WTC11 (cell line): ENCODE data around the gene INPP4A.

Experiments used
- IRF2 ChIP-seq: sonication (generic); formaldehyde crosslinking; IDR thresholded peaks from 2 replicates; pipeline ENCODE4 v1.8.0; 2022; ENCODE audit warnings: low read depth, missing genetic modification reagents, borderline replicate concordance
- NFATC4 ChIP-seq: fragments of 250-450 bp; sonication (Bioruptor Pico); IDR thresholded peaks from 2 replicates; pipeline ENCODE4 v1.9.0; 2021; ENCODE audit warnings: mild to moderate bottlenecking
- TEAD4 ChIP-seq: sonication (generic); formaldehyde crosslinking; IDR thresholded peaks from 2 replicates; pipeline ENCODE4 v1.8.0; 2022; ENCODE audit warnings: mild to moderate bottlenecking, missing genetic modification reagents
- ZNF121 ChIP-seq: sonication (generic); formaldehyde crosslinking; IDR thresholded peaks from 2 replicates; pipeline ENCODE4 v1.8.0; 2023; ENCODE audit warnings: missing genetic modification reagents
- ZNF263 ChIP-seq: sonication (generic); formaldehyde crosslinking; IDR thresholded peaks from 2 replicates; pipeline ENCODE4 v1.8.1; 2022; ENCODE audit warnings: low read depth, mild to moderate bottlenecking, moderate library complexity, missing genetic modification reagents
- TF ChIP-seq, protein P1 (sequence below): fragments of 250-450 bp; sonication (Bioruptor Pico); IDR thresholded peaks from 2 replicates; pipeline ENCODE4 v2.1.2; 2022; ENCODE audit warnings: mild to moderate bottlenecking, moderate library complexity
- TF ChIP-seq, protein P2 (sequence below): fragments of 200-600 bp; IDR thresholded peaks from 2 replicates; pipeline ENCODE4 v1.8.0; 2022; ENCODE audit warnings: antibody characterized with exemption
- TF ChIP-seq, protein P3 (sequence below): sonication (generic); formaldehyde crosslinking; IDR thresholded peaks from 2 replicates; pipeline ENCODE4 v1.8.1; 2022; ENCODE audit warnings: mild to moderate bottlenecking, missing genetic modification reagents, moderate library complexity, borderline replicate concordance
- TF ChIP-seq, protein P4 (sequence below): sonication (generic); formaldehyde crosslinking; IDR thresholded peaks from 2 replicates; pipeline ENCODE4 v1.8.0; 2023; ENCODE audit warnings: mild to moderate bottlenecking, missing genetic modification reagents
- TF ChIP-seq, protein P5 (sequence below): sonication (generic); formaldehyde crosslinking; IDR thresholded peaks from 2 replicates; pipeline ENCODE4 v1.8.1; 2023; ENCODE audit warnings: mild to moderate bottlenecking, missing genetic modification reagents, moderate library complexity

DNA sequence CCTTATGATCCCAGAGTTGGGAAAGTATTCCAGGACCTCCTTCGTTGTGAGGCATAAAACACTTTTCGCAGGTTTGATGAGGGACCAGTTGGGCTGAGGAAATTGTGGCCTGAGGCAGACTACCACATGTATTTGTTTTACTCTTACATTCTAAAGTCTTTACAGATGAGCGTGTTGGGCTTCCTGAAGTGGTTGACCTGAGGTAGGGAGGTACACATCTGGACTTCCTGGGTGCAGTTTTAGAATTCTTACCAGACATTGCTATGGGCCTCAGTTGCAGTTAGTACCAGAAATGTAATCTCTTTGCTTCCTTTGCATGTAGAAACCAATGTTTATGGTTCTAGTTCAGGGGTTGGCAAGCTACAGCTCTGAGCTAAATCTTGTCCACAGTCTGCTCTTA, 114.9 kb downstream of the INPP4A start:
- no peak for TF ChIP-seq TEAD4 (CRISPR knock-in tag)
- TF ChIP-seq, protein P1, sequence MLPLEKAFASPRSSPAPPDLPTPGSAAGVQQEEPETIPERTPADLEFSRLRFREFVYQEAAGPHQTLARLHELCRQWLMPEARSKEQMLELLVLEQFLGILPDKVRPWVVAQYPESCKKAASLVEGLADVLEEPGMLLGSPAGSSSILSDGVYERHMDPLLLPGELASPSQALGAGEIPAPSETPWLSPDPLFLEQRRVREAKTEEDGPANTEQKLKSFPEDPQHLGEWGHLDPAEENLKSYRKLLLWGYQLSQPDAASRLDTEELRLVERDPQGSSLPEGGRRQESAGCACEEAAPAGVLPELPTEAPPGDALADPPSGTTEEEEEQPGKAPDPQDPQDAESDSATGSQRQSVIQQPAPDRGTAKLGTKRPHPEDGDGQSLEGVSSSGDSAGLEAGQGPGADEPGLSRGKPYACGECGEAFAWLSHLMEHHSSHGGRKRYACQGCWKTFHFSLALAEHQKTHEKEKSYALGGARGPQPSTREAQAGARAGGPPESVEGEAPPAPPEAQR (CRISPR knock-in tag) = no peak
- TF ChIP-seq, protein P2, sequence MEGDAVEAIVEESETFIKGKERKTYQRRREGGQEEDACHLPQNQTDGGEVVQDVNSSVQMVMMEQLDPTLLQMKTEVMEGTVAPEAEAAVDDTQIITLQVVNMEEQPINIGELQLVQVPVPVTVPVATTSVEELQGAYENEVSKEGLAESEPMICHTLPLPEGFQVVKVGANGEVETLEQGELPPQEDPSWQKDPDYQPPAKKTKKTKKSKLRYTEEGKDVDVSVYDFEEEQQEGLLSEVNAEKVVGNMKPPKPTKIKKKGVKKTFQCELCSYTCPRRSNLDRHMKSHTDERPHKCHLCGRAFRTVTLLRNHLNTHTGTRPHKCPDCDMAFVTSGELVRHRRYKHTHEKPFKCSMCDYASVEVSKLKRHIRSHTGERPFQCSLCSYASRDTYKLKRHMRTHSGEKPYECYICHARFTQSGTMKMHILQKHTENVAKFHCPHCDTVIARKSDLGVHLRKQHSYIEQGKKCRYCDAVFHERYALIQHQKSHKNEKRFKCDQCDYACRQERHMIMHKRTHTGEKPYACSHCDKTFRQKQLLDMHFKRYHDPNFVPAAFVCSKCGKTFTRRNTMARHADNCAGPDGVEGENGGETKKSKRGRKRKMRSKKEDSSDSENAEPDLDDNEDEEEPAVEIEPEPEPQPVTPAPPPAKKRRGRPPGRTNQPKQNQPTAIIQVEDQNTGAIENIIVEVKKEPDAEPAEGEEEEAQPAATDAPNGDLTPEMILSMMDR = no peak
- no peak for TF ChIP-seq IRF2
- no peak for TF ChIP-seq ZNF121 (CRISPR knock-in tag)
- TF ChIP-seq, protein P3, sequence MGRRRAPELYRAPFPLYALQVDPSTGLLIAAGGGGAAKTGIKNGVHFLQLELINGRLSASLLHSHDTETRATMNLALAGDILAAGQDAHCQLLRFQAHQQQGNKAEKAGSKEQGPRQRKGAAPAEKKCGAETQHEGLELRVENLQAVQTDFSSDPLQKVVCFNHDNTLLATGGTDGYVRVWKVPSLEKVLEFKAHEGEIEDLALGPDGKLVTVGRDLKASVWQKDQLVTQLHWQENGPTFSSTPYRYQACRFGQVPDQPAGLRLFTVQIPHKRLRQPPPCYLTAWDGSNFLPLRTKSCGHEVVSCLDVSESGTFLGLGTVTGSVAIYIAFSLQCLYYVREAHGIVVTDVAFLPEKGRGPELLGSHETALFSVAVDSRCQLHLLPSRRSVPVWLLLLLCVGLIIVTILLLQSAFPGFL (CRISPR knock-in tag) = no peak
- TF ChIP-seq, protein P4, sequence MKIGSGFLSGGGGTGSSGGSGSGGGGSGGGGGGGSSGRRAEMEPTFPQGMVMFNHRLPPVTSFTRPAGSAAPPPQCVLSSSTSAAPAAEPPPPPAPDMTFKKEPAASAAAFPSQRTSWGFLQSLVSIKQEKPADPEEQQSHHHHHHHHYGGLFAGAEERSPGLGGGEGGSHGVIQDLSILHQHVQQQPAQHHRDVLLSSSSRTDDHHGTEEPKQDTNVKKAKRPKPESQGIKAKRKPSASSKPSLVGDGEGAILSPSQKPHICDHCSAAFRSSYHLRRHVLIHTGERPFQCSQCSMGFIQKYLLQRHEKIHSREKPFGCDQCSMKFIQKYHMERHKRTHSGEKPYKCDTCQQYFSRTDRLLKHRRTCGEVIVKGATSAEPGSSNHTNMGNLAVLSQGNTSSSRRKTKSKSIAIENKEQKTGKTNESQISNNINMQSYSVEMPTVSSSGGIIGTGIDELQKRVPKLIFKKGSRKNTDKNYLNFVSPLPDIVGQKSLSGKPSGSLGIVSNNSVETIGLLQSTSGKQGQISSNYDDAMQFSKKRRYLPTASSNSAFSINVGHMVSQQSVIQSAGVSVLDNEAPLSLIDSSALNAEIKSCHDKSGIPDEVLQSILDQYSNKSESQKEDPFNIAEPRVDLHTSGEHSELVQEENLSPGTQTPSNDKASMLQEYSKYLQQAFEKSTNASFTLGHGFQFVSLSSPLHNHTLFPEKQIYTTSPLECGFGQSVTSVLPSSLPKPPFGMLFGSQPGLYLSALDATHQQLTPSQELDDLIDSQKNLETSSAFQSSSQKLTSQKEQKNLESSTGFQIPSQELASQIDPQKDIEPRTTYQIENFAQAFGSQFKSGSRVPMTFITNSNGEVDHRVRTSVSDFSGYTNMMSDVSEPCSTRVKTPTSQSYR = no peak
- TF ChIP-seq NFATC4 (CRISPR knock-in tag) = no peak
- no peak for TF ChIP-seq ZNF263 (CRISPR knock-in tag)
- TF ChIP-seq, protein P5, sequence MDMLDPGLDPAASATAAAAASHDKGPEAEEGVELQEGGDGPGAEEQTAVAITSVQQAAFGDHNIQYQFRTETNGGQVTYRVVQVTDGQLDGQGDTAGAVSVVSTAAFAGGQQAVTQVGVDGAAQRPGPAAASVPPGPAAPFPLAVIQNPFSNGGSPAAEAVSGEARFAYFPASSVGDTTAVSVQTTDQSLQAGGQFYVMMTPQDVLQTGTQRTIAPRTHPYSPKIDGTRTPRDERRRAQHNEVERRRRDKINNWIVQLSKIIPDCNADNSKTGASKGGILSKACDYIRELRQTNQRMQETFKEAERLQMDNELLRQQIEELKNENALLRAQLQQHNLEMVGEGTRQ (CRISPR knock-in tag) = no peak
